GM12875 (cell line): ENCODE measurements around the gene RABIF.

ENCODE experiments used
- H3K4me3 ChIP-seq: one replicate; pipeline ENCODE4 v1.5.1; 2011; ENCODE audit warnings: low read depth, low read length, control low read depth
- TF ChIP-seq, protein P1 (sequence below): IDR thresholded peaks from 2 replicates; pipeline ENCODE4 v1.5.1; 2011; ENCODE audit warnings: low read depth, mild to moderate bottlenecking, control low read depth, inconsistent platforms, low read length, moderate library complexity, borderline replicate concordance; ENCODE audit not compliant: insufficient read depth

Gene RABIF

DNA sequence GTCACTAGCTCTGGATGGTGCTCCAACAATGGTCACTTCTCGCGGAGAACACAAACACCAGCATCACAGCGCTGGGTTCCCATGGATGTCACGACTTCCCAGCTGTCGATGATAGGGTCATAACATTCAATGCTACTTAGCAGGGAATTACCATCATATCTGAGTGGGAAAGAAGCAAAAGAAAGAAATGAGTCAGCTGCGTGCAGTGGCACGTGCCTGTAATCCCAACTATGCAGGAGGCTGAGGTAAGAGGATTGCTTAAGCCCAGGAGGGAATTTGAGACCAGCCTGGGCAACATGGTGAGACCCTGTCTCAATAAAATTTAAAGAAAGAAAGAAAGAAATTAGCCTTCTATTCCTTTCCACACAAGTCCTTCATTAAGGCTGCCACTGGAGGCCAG lies 3.6 kb upstream of the RABIF start:
- no peak overlapping the region for H3K4me3 ChIP-seq
- TF ChIP-seq, protein P1, sequence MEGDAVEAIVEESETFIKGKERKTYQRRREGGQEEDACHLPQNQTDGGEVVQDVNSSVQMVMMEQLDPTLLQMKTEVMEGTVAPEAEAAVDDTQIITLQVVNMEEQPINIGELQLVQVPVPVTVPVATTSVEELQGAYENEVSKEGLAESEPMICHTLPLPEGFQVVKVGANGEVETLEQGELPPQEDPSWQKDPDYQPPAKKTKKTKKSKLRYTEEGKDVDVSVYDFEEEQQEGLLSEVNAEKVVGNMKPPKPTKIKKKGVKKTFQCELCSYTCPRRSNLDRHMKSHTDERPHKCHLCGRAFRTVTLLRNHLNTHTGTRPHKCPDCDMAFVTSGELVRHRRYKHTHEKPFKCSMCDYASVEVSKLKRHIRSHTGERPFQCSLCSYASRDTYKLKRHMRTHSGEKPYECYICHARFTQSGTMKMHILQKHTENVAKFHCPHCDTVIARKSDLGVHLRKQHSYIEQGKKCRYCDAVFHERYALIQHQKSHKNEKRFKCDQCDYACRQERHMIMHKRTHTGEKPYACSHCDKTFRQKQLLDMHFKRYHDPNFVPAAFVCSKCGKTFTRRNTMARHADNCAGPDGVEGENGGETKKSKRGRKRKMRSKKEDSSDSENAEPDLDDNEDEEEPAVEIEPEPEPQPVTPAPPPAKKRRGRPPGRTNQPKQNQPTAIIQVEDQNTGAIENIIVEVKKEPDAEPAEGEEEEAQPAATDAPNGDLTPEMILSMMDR, result no peak

GRCh38 chr1:202890392-202890791 lies 1.4 kb upstream of the RABIF start:
- TF ChIP-seq, protein P1, result no peak
- no peak overlapping the region for H3K4me3 ChIP-seq

DNA sequence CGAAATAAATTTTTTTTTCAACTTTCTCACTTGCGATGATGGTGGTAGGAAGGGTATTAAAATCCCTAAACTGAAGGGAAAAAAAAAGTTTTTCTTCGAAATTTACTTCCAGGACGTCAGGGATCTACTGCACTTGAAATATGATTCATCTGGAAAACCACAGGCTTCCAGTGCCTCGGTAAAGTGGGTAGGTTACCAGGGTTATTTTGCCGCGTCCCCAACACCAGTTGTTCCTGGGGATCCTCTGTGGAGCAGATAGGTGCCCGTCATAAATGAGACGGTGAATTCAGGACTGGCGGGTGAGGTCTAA lies 773 bp downstream of the RABIF start:
- TF ChIP-seq, protein P1, result no peak

DNA sequence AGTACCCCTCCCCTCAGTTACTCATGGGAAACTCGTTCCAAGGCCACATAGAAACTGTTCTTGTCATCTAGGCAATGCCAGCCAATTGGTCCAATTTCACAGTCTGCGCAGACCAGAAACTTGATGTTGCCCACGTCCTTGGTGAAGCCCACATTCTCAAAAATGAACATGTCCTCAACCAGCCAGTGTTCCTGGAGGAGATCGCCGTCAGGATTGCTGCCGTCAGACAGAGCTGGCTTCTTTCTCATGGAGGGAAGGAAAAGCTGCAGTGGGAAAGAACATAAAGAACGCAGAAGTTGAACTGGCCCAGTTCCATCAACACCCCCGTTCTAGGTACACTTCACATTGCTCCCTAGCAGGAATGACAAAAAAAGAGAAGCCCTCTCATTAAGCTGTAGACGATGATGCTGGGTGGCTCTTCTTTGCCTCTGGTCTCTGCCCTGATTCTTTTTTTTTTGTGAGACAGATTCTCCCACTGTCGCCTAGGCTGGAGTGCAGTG lies 7.9 kb downstream of the RABIF start:
- H3K4me3 ChIP-seq, result no peak overlapping the region
- TF ChIP-seq, protein P1, result no peak

More for the DNA sequence above, 773 bp downstream of the RABIF start:
- H3K4me3 ChIP-seq, result peak overlapping the region; percentile 86

GRCh38 chr1:202880062-202880461 lies 8.9 kb downstream of the RABIF start:
- TF ChIP-seq, protein P1, result no peak
- H3K4me3 ChIP-seq, result no peak overlapping the region

GRCh38 chr1:202879128-202879527 lies 9.8 kb downstream of the RABIF start:
- TF ChIP-seq, protein P1, result no peak
- H3K4me3 ChIP-seq, result no peak overlapping the region

DNA sequence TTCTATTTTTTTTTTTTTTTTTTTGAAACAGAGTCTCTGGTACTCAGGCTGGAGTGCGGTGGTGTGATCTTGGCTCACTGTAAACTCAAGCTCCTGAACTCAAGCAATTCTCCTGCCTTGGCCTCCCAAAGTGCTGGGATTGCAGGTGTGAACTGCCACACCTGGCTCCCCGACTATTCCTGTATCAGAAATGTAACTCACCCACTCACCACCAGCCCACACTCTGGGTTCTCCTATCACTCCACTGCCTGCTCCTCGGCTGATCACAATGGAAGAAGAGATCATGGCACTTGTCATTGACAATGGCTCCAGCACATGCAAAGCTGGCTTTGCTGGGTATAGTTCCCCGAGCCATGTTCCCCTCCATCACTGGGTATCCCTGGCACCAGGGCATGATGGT lies 15.9 kb downstream of the RABIF start:
- TF ChIP-seq, protein P1, result no peak
- H3K4me3 ChIP-seq, result no peak overlapping the region
